HL-60 (cell line): ENCODE data around the gene TTLL8.

Source experiments
- DNase-seq, 2 experiments: peaks; one replicate each; pipeline ENCODE4 v3.0.0-alpha.2; 2010 to 2020; ENCODE audit warnings: low read depth in 1 of 2, low spot score in 1 of 2
- H3K27ac ChIP-seq: fragments of 250-450 bp; sonication (Bioruptor Pico); replicated peaks from 2 replicates; pipeline ENCODE4 v1.5.1; 2020; ENCODE audit warnings: mild to moderate bottlenecking, moderate library complexity
- H3K27me3 ChIP-seq: fragments of 250-450 bp; sonication (Bioruptor Pico); 2 replicates; pipeline ENCODE4 v1.5.1; 2021; ENCODE audit warnings: mild to moderate bottlenecking, moderate library complexity; ENCODE audit not compliant: insufficient read depth, poor library complexity, severe bottlenecking
- H3K4me3 ChIP-seq: replicated peaks from 2 replicates; pipeline ENCODE4 v1.5.1; 2011; ENCODE audit warnings: mild to moderate bottlenecking, control low read depth, low read length; ENCODE audit not compliant: insufficient read depth
- GABPA ChIP-seq: IDR thresholded peaks from 2 replicates; pipeline ENCODE4 v1.6.1; 2012; ENCODE audit warnings: low read depth
- POLR2AphosphoS5 ChIP-seq: IDR thresholded peaks from 2 replicates; pipeline ENCODE4 v1.6.1; 2012; ENCODE audit warnings: low read depth
- REST ChIP-seq: IDR thresholded peaks from 2 replicates; pipeline ENCODE4 v1.6.1; 2012; ENCODE audit warnings: low read depth; ENCODE audit not compliant: insufficient replicate concordance
- SPI1 ChIP-seq: IDR thresholded peaks from 2 replicates; pipeline ENCODE4 v1.6.1; 2012; ENCODE audit warnings: low read depth, mild to moderate bottlenecking, borderline replicate concordance
- TF ChIP-seq, protein P1 (sequence below): IDR thresholded peaks from one replicate; pipeline ENCODE4 v1.5.1; 2011; ENCODE audit warnings: low read length, control low read depth, inconsistent platforms; ENCODE audit not compliant: insufficient read depth

Gene TTLL8

DNA sequence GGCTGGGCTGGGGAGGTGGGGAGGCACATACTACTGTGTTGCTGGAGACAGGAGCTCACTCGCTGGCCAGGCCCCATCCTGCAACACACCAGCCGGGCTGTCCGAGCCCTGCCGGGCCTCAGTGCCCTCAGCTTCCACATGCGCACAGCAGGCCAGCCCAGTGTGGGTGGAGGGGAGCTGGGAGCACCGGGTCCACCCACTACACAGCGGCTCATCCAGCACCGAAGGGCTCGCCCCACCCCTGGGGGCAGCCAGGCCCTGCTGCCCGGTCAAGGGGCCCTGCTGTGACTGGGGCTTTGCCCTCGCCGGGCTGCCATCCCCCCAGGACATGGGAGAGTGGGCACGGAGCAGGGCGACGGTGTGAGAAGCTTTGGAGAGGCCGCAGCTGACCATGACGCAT, 9.3 kb downstream of the TTLL8 start:
- no peak overlapping the region for H3K4me3 ChIP-seq
- DNase-seq = no peak
- H3K27me3 ChIP-seq = peaks cover 12% of the 10 kb centered on the region
- H3K27ac ChIP-seq = no peak overlapping the region
- TF ChIP-seq SPI1 = no peak
- TF ChIP-seq, protein P1, sequence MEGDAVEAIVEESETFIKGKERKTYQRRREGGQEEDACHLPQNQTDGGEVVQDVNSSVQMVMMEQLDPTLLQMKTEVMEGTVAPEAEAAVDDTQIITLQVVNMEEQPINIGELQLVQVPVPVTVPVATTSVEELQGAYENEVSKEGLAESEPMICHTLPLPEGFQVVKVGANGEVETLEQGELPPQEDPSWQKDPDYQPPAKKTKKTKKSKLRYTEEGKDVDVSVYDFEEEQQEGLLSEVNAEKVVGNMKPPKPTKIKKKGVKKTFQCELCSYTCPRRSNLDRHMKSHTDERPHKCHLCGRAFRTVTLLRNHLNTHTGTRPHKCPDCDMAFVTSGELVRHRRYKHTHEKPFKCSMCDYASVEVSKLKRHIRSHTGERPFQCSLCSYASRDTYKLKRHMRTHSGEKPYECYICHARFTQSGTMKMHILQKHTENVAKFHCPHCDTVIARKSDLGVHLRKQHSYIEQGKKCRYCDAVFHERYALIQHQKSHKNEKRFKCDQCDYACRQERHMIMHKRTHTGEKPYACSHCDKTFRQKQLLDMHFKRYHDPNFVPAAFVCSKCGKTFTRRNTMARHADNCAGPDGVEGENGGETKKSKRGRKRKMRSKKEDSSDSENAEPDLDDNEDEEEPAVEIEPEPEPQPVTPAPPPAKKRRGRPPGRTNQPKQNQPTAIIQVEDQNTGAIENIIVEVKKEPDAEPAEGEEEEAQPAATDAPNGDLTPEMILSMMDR = no peak
- no peak for TF ChIP-seq GABPA
- TF ChIP-seq REST = no peak
- no peak for TF ChIP-seq POLR2AphosphoS5

DNA sequence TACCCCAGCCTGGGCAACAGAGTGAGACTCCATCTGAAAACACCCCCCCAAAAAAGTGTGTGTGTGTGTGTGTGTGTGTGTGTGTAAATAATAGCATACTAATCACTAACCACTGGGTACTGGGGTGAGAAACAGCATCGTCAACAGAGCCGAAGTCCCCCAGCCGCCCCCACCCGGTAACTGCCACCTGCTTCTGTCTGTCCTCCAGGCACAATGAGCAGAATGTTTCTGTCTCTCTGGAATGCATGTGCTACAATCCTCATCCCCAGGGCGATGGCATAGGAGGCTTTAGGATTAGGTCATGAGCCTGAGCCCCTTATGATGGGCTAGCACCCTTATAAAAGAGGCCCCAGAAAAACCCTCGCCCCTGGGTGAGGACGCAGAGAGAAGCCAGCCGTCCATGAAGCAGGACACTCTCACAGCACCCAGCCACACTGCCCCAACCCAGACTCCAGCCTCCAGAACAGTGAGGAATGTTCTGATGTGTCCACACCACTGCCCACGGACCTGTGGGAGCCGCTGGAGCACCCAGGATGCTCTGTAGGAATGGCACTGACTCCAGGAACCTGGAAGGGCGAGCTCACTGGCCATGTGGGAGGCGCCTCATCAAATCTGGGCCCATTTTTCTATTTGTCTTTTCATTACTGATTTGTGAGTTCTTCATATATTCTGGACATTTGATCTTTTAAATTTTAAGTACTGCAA, 9.9 kb downstream of the TTLL8 start:
- no peak overlapping the region for H3K4me3 ChIP-seq
- H3K27ac ChIP-seq = no peak overlapping the region
- TF ChIP-seq GABPA = no peak
- TF ChIP-seq, protein P1 = no peak
- TF ChIP-seq SPI1 = no peak
- no peak for TF ChIP-seq REST
- TF ChIP-seq POLR2AphosphoS5 = no peak

DNA sequence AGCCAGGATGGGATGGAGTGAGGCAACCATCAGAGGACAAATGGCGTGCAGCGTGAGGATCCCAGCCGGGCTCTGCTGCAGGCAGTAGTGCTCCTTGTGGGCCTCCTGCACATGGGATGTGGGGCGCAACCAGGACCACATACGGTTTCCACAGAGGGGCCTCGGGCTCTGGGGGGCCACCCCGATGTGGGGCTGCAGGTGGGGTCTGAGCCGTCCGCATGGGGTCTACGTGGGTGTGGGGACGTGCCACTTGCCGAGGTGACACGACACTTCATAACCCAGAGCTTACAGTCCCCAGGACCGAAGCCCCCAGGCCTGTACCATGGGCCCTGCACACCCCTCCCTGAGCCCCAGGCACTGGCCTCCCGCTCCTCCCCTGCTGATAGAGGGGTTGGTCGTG, 10.8 kb downstream of the TTLL8 start:
- TF ChIP-seq POLR2AphosphoS5 (no peak), GABPA (no peak)
- H3K27me3 ChIP-seq = peaks cover 12% of the 10 kb centered on the region

More for the DNA sequence above, 9.9 kb downstream of the TTLL8 start:
- no peak for DNase-seq
- H3K27me3 ChIP-seq = peaks cover 12% of the 10 kb centered on the region

GRCh38 chr22:50046481-50047245, 11.4 kb downstream of the TTLL8 start:
- Histone ChIP-seq H3K4me3 (no peak overlapping the region), H3K27ac (no peak overlapping the region), H3K27me3 (peaks cover 12% of the 10 kb centered on the region)
- TF ChIP-seq GABPA (no peak), POLR2AphosphoS5 (no peak), SPI1 (no peak), REST (no peak)
- TF ChIP-seq, protein P1 = no peak
- no peak for DNase-seq

More for the DNA sequence above, 10.8 kb downstream of the TTLL8 start:
- H3K4me3 ChIP-seq = no peak overlapping the region
- DNase-seq = no peak
- H3K27ac ChIP-seq = no peak overlapping the region
